ENCODE data around the gene AGTPBP1.
"Not testable (repeated sequence)": the region's sequence is repeated elsewhere in the genome, so short reads cannot be mapped to it uniquely, and the experiment has no call there.

AGTPBP1 gene

GRCh38 chr9:85577353-85577952 is 164.3 kb downstream of the AGTPBP1 start:
- DNase-seq (ENCODE audit: low read depth in 1 of 2, low spot score in 1 of 2): no peak
- H3K4me3 ChIP-seq (replicated peaks; ENCODE audit: insufficient read depth, low read length): no peak overlapping the region
- H3K27ac ChIP-seq (replicated peaks): no peak overlapping the region
- no peak for TF ChIP-seq POLR2AphosphoS5 (IDR thresholded peaks at IDR 0.05; ENCODE audit: low read depth)
- TF ChIP-seq CTCF (IDR thresholded peaks at IDR 0.05; ENCODE audit: insufficient read depth, low read length): no peak
- TF ChIP-seq GABPA (IDR thresholded peaks at IDR 0.05; ENCODE audit: low read depth): no peak
- TF ChIP-seq REST (IDR thresholded peaks at IDR 0.05; ENCODE audit: insufficient replicate concordance, low read depth): no peak
- TF ChIP-seq SPI1 (IDR thresholded peaks at IDR 0.05; ENCODE audit: borderline replicate concordance, low read depth): no peak
- no peaks in the 10 kb centered on the region for H3K27me3 ChIP-seq (ENCODE audit: insufficient read depth, poor library complexity, severe bottlenecking)

- H3K4me3 ChIP-seq (replicated peaks; ENCODE audit: insufficient read depth, low read length): no peak overlapping the region
- DNase-seq (ENCODE audit: low read depth in 1 of 2, low spot score in 1 of 2): no peak
- H3K27me3 ChIP-seq (ENCODE audit: insufficient read depth, poor library complexity, severe bottlenecking): no peaks in the 10 kb centered on the region
- TF ChIP-seq REST (IDR thresholded peaks at IDR 0.05; ENCODE audit: insufficient replicate concordance, low read depth) (no peak), CTCF (IDR thresholded peaks at IDR 0.05; ENCODE audit: insufficient read depth, low read length) (no peak), SPI1 (IDR thresholded peaks at IDR 0.05; ENCODE audit: borderline replicate concordance, low read depth) (no peak), GABPA (IDR thresholded peaks at IDR 0.05; ENCODE audit: low read depth) (no peak), POLR2AphosphoS5 (IDR thresholded peaks at IDR 0.05; ENCODE audit: low read depth) (no peak)
- H3K27ac ChIP-seq (replicated peaks): no peak overlapping the region
These were observed 165.9 kb downstream of the AGTPBP1 start for GRCh38 chr9:85575868-85576267.

GRCh38 chr9:85573546-85573945 is 168.2 kb downstream of the AGTPBP1 start:
- H3K27me3 ChIP-seq (ENCODE audit: insufficient read depth, poor library complexity, severe bottlenecking); DNase-seq (ENCODE audit: low read depth in 1 of 2, low spot score in 1 of 2); H3K27ac ChIP-seq (replicated peaks); H3K4me3 ChIP-seq (replicated peaks; ENCODE audit: insufficient read depth, low read length): not testable (repeated sequence)

- H3K27me3 ChIP-seq (ENCODE audit: insufficient read depth, poor library complexity, severe bottlenecking); H3K4me3 ChIP-seq (replicated peaks; ENCODE audit: insufficient read depth, low read length); H3K27ac ChIP-seq (replicated peaks); DNase-seq (ENCODE audit: low read depth in 1 of 2, low spot score in 1 of 2): not testable (repeated sequence)
These were observed 168.8 kb downstream of the AGTPBP1 start for GRCh38 chr9:85572917-85573316.

- H3K4me3 ChIP-seq (replicated peaks; ENCODE audit: insufficient read depth, low read length): no peak overlapping the region
- no peaks in the 10 kb centered on the region for H3K27me3 ChIP-seq (ENCODE audit: insufficient read depth, poor library complexity, severe bottlenecking)
- DNase-seq (ENCODE audit: low read depth in 1 of 2, low spot score in 1 of 2): no peak
- H3K27ac ChIP-seq (replicated peaks): no peak overlapping the region
- TF ChIP-seq REST (IDR thresholded peaks at IDR 0.05; ENCODE audit: insufficient replicate concordance, low read depth): no peak
- no peak for TF ChIP-seq CTCF (IDR thresholded peaks at IDR 0.05; ENCODE audit: insufficient read depth, low read length)
- TF ChIP-seq POLR2AphosphoS5 (IDR thresholded peaks at IDR 0.05; ENCODE audit: low read depth): no peak
- no peak for TF ChIP-seq GABPA (IDR thresholded peaks at IDR 0.05; ENCODE audit: low read depth)
- no peak for TF ChIP-seq SPI1 (IDR thresholded peaks at IDR 0.05; ENCODE audit: borderline replicate concordance, low read depth)
These were observed 171.8 kb downstream of the AGTPBP1 start for GRCh38 chr9:85569988-85570387.

Measured in HL-60 (cell line).